Endometrium (tissue), 2 donors: ENCODE results near the gene OLA1.
A peak's percentile ranks its signal among the peaks of the same experiment; 100 is the strongest.

ENCODE experiments used
- FAIRE-seq: peaks from 2 replicates; lab custom pipeline; 2012; peaks lifted over from hg19 to GRCh38; lab: Jason Lieb, UNC
- donor health status: control.
- donor health status: control.

Gene OLA1

DNA sequence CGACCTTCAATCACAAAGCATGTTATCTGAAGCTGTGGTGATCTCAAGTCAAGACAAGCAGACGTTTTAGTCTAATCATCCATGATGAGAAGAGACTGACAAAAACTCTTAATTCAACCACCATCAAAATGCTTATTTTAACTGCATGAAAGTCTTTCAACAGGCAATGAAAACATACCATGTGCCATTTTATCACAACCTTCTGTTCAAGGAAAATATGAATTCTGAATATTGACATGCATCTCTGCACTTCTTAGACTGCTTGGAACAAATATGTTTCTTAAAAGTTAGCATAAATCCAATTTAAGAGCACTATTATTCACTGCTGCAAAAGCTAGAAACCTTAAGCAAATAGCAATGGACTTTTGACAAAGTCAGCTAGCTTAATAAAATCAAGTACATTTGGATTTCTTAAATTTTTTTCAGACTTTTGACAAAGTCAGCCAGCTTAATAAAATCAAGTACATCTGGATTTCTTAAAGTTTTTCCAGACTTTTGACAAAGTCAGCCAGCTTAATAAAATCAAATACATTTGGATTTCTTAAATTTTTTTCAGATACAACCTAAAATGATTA, 70.9 kb downstream of the OLA1 start:
- FAIRE-seq: no peak

DNA sequence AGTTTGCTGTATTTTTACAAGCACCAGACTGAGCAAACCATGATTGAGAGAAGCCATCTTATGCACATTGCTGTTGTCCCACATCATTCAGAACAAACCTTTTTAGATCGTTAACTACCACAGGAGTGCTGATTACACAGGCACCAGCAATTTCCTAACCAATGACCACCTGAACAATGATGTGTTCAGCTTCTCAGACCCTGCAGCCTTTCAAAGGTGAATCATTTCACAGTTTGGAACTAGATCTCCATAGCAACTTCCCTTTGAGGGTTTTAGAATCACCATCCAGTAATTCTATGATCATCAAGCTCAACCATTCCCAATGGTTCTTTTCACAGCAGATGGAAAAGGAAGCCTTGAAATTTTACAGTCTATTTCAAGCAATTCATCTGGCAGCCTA, 71.4 kb downstream of the OLA1 start:
- no peak for FAIRE-seq

DNA sequence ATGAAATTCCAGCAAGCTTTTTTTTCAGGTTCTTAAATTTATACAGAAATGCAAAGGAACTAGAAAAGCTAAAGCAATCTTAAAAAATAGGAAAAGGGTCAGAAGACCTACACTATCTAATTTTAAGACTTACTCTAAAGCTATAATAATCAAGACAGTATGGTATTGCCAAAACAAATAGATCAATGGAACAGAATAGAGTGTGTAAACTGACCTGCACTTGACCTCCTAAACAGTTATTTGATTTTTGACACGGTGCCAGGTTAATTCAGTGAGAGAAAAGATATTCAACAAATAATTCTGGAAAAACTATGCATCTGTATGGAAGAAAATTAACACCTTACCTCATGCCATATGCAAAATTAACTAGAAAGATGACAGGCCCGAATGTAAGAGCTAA, 73.6 kb downstream of the OLA1 start:
- FAIRE-seq: no peak

- FAIRE-seq: no peak
Measured at GRCh38 chr2:174172802-174173355, 75.5 kb downstream of the OLA1 start.

GRCh38 chr2:174171686-174172445, 76.5 kb downstream of the OLA1 start:
- FAIRE-seq: no peak

DNA sequence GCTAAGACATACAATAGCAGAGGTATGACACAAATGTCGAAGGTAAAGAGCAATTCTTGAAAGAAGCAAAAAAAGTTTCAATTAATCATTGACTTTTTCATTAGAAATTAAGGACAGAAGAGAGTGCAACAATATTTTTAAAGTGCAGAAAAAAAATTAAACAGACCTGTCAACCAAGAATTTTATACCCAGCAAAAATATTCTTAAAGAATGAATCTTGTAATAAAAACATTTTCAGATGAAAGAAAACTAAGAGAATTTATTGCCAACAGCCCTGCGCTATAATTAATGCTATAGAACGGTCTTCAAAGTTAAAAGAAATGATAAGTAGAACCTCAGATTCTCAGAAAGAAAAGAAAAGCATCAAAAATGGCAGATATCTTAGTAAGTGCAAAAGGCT, 79.0 kb downstream of the OLA1 start:
- no peak for FAIRE-seq

GRCh38 chr2:174166261-174166660, 82.1 kb downstream of the OLA1 start:
- no peak for FAIRE-seq

- no peak for FAIRE-seq
Measured at GRCh38 chr2:174161490-174161889, 86.8 kb downstream of the OLA1 start.

DNA sequence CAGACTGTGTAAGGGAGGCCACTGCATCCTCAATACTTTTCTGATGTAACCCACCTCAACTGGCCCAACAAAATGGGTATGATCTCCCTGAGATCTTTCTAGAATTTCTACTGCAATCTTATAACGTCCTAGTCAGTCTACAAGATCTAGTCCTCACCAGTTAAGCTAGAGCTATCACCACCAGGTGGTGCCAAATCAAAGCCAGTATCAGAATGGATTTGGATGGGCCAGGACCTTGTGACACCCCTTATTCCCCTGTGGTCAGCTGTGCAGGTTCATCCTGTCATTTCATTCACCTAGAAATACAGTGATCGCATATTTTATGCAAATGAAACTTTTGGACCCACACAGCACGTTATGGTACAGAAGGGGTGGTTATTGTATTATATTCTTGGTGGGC, 90.3 kb downstream of the OLA1 start:
- FAIRE-seq: no peak

DNA sequence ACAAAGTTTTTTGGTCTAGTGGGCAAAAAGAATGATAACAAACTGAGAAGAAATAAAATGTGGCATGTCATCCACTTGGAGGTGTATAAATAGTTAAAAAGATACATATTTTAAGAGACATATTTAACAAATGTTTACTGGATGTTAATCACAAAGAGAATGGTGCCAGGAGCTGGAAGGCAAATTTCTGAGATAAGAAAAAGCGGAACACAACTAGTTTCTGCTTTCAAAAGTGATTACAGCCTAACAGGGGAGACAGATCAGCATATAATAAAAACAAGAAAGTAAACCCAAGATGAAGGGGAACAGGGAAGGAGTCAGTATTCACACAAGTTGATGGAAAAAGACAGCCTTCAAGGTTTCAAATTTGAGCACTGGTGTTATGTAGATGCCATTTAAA, 91.3 kb downstream of the OLA1 start:
- FAIRE-seq: peak; percentile 35

- no peak for FAIRE-seq
Measured at GRCh38 chr2:174153757-174154680, 94.3 kb downstream of the OLA1 start.

DNA sequence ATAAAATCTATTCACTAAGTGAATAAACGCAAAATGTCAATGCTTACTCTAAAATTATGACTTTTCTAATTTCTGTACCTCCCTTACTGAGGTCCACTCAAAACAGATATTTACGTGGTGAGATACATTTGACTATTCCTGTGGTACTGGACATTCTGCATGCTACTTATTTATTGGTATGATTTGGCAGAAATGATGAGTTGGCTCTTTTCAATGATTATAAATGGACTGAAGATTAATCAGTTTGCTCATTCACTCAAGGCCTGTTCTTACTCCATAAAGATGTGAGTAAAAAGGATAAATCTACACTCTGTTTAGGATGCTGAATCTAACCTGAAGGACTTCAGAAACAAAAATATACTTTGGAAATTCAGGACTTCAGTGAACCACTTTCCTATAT, 98.8 kb downstream of the OLA1 start:
- no peak for FAIRE-seq

DNA sequence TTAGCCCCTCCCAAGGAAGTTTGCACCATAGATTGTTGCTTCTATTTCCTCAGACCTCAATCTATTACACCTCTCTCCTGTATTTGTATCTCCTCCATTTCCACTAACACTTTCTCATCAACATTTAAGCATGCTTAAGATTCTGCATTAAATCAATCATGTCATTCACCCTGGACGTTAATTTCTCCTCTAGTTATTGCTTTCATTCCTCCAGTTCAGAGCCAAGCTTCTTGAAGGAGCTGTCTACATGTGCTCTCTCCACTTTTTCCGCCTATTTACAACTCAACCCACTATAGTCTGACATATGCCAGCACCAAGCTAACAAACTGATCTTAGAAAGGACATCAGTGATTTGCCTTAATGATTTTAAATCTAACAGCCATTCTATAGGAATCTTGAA, 99.5 kb downstream of the OLA1 start:
- FAIRE-seq: no peak

DNA sequence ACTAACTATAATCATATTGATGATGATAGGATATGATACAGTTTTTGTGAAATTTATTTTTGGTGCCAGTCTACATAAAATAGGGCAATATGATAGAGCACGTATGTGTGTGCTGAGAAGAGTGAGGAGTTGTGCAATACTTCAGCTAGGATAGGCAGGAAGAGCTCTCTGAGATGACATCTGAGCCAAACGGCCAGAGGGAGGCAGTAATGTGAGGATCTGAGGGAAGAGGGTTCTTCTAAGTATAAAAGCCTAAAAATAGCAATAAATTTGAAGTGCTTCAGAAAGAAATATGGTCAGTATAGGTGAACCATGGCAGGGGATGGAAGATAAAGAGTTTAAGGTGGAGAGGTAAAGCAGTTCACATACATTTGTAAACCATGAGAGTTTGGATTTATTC, 102.5 kb downstream of the OLA1 start:
- no peak for FAIRE-seq

GRCh38 chr2:174142290-174142689, 106.0 kb downstream of the OLA1 start:
- FAIRE-seq: no peak

DNA sequence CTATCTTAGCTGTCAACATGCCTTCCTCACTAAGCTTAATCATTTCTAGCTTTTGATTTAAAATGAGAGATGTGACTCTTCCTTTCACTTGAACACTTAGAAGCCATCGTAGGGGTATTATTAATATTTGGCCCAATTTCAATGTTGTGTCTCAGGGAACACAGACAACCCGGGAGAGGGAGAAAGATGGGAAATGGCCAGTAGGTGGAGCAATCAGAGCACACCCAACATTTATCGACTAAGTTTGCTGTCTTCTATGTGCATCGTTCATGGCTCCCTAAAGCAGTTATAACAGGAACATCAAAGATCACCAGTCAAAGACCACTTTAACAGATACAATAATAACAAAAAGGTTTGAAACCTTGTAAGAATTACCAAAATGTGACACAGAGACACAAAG, 110.2 kb downstream of the OLA1 start:
- no peak for FAIRE-seq

DNA sequence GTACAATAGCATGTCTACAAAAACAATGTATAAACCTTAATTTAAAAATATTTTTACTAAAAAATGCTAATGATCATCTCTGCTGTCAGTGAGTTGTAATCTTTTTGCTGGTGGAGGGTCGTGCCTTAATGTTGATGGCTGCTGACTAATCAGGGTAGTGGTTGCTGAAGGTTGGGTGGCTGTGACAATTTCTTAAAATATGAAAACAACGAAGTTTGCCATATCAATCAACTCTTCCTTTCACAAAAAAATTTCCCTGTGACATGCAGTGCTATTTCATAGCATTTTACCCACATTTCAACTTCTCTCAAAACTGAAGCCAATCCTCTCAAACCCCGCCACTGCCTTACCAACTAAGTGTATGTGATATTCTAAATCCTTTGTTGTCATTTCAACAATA, 112.4 kb downstream of the OLA1 start:
- FAIRE-seq: no peak

GRCh38 chr2:174125090-174125489, 123.2 kb downstream of the OLA1 start:
- no peak for FAIRE-seq

- FAIRE-seq: no peak
Measured at GRCh38 chr2:174124181-174124580, 124.2 kb downstream of the OLA1 start.

DNA sequence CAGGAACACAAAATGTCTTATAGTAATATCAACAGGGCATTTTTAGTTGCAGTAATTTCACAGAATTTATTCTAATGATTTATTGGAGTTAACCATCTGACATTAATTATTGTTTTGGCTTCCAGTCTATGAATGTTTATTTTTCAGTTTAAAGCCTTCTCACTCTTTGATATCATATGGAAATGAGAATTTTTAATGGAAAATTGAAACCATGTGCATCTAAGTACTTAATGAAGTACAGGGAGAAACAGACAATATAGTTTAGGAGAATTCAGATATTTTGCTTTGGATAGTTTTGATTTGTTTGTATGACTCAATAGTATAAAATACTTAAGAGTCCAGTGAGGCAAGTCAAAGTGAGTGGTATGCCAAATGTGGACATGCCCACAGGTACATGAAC, 126.1 kb downstream of the OLA1 start:
- peak; percentile 62 for FAIRE-seq

- FAIRE-seq: no peak
Measured at GRCh38 chr2:174121612-174122011, 126.7 kb downstream of the OLA1 start.

DNA sequence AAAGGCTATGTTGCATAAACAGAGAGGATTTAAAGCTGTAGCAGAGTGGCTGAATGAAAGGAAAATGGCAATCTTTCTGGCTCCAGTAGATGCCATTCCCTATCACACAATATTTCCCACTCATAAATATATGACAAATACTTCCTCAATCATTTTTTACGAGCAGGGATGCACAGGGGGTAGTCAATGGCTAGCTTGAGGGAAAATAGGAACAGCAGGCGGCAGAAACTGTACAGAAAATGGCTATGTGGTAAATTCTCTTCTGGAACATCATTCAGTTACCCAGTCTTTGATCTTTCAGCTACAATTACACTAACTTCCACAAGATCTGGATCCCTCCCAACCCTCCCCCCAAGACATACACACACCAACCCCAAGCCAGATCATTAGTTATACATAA, 127.2 kb downstream of the OLA1 start:
- FAIRE-seq: no peak

GRCh38 chr2:174120346-174120745, 128.0 kb downstream of the OLA1 start:
- no peak for FAIRE-seq
